ENCODE measurements around the gene SEL1L2.

GRCh38 chr20:13825465-13825864 is 164.9 kb downstream of the SEL1L2 start:
- TF ChIP-seq, protein P1, sequence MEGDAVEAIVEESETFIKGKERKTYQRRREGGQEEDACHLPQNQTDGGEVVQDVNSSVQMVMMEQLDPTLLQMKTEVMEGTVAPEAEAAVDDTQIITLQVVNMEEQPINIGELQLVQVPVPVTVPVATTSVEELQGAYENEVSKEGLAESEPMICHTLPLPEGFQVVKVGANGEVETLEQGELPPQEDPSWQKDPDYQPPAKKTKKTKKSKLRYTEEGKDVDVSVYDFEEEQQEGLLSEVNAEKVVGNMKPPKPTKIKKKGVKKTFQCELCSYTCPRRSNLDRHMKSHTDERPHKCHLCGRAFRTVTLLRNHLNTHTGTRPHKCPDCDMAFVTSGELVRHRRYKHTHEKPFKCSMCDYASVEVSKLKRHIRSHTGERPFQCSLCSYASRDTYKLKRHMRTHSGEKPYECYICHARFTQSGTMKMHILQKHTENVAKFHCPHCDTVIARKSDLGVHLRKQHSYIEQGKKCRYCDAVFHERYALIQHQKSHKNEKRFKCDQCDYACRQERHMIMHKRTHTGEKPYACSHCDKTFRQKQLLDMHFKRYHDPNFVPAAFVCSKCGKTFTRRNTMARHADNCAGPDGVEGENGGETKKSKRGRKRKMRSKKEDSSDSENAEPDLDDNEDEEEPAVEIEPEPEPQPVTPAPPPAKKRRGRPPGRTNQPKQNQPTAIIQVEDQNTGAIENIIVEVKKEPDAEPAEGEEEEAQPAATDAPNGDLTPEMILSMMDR (conservative IDR thresholded peaks at IDR 0.05; ENCODE audit: low read depth, low read length) = no peak
- no peak for TF ChIP-seq EZH2 (IDR thresholded peaks at IDR 0.05; ENCODE audit: borderline replicate concordance, low read depth, low read length, poor library complexity, severe bottlenecking)

Measured in A673 (cell line).